Right atrium auricular region (tissue), 2 donors: ENCODE data around the gene PTH1R. TPM values are rescaled to one million over a fixed set of nuclear protein-coding genes. Genes with fewer than 3 reads are reported as not detected.
"Not testable (repeated sequence)": the region's sequence is repeated elsewhere in the genome, so short reads cannot be mapped to it uniquely, and the experiment has no call there.

Experiments
- DNase-seq: peaks from one replicate; pipeline ENCODE4 v3.0.0-alpha.2; 2019; ENCODE audit warnings: low spot score
- H3K27ac ChIP-seq, 2 donors: fragments of 200-600 bp; sonication (generic); 1 replicate in 1 of 2; 2 replicates in 1 of 2; pipeline ENCODE4 v1.5.1; 2016 to 2019
- H3K27me3 ChIP-seq, 2 donors: fragments of 200-600 bp; sonication (generic); one replicate each; pipeline versions ENCODE4 v1.5.1 to v1.6.0; 2017 to 2019
- H3K36me3 ChIP-seq: fragments of 200-600 bp; sonication (generic); one replicate; pipeline ENCODE4 v1.5.1; 2016
- H3K4me1 ChIP-seq, 2 donors: fragments of 200-600 bp; sonication (generic); one replicate each; pipeline versions ENCODE4 v1.5.1 to v1.6.0; 2017 to 2019
- H3K4me3 ChIP-seq, 2 donors: fragments of 200-600 bp; sonication (generic); 1 replicate in 1 of 2; 2 replicates in 1 of 2; pipeline ENCODE4 v1.5.1; 2017 to 2019; ENCODE audit warnings: mild to moderate bottlenecking in 1 of 2, moderate library complexity in 1 of 2
- H3K9me3 ChIP-seq, 2 donors: fragments of 200-600 bp; sonication (generic); one replicate each; pipeline ENCODE4 v1.5.1; 2019
- CTCF ChIP-seq, 2 donors: fragments of 200-600 bp; sonication (generic); IDR thresholded peaks; one replicate each; pipeline ENCODE4 v1.5.1; 2019; ENCODE audit warnings: antibody characterized with exemption in 2 of 2
- total RNA-seq, 2 donors: library from RNA; depleted of rRNA; stranded (reverse); fragments of >200 nt; gene quantifications; one replicate each; pipeline ENCODE4 v1.1.0, GENCODE V29; 2016

The PTH1R gene
- total RNA-seq, 2 donors from 2014 or later, result 7.2 to 10.1 TPM

GRCh38 chr3:46908294-46908985, 30.9 kb downstream of the PTH1R start:
- H3K4me1 ChIP-seq, result peaks cover 0 to 22% of the 10 kb centered on the region in 2 donors
- H3K27me3 ChIP-seq, result no peaks in the 10 kb centered on the region
- no peak overlapping the region for H3K27ac ChIP-seq
- peak in 1 of 2 donors; percentile 33 for TF ChIP-seq CTCF (IDR thresholded peaks at IDR 0.05)
- no peaks in the 10 kb centered on the region for H3K36me3 ChIP-seq
- no peak for DNase-seq
- H3K9me3 ChIP-seq, result no peaks in the 10 kb centered on the region
- H3K4me3 ChIP-seq, result no peak overlapping the region

GRCh38 chr3:46908986-46909534, 31.5 kb downstream of the PTH1R start:
- no peak for DNase-seq
- no peak overlapping the region for H3K27ac ChIP-seq
- no peaks in the 10 kb centered on the region for H3K9me3 ChIP-seq
- no peak for TF ChIP-seq CTCF (IDR thresholded peaks at IDR 0.05)
- H3K36me3 ChIP-seq, result no peaks in the 10 kb centered on the region
- no peaks in the 10 kb centered on the region for H3K27me3 ChIP-seq
- no peak overlapping the region for H3K4me3 ChIP-seq
- peaks cover 0 to 20% of the 10 kb centered on the region in 2 donors for H3K4me1 ChIP-seq

- TF ChIP-seq CTCF (IDR thresholded peaks at IDR 0.05), result peak; percentile 88 to 93
- Histone ChIP-seq H3K27me3 (no peaks in the 10 kb centered on the region), H3K36me3 (no peaks in the 10 kb centered on the region), H3K4me1 (peaks cover 0 to 20% of the 10 kb centered on the region in 2 donors), H3K27ac (no peak overlapping the region), H3K4me3 (no peak overlapping the region), H3K9me3 (no peaks in the 10 kb centered on the region)
- peak; percentile 89 for DNase-seq
Measured at GRCh38 chr3:46909535-46910161, 32.1 kb downstream of the PTH1R start.

- peaks cover 0 to 20% of the 10 kb centered on the region in 2 donors for H3K4me1 ChIP-seq
- no peaks in the 10 kb centered on the region for H3K27me3 ChIP-seq
- H3K4me3 ChIP-seq, result no peak overlapping the region
- H3K27ac ChIP-seq, result no peak overlapping the region
- TF ChIP-seq CTCF (IDR thresholded peaks at IDR 0.05), result no peak
- no peaks in the 10 kb centered on the region for H3K9me3 ChIP-seq
- DNase-seq, result no peak
- H3K36me3 ChIP-seq, result no peaks in the 10 kb centered on the region
Measured at GRCh38 chr3:46910166-46910760, 32.7 kb downstream of the PTH1R start.

- DNase-seq, H3K36me3 ChIP-seq: not testable (repeated sequence)
- H3K4me1 ChIP-seq, result peaks cover 0 to 20% of the 10 kb centered on the region in 2 donors
Measured at GRCh38 chr3:46910914-46911313, 33.4 kb downstream of the PTH1R start.

GRCh38 chr3:46912986-46913385, 35.5 kb downstream of the PTH1R start:
- no peak for DNase-seq
- Histone ChIP-seq H3K27me3 (no peaks in the 10 kb centered on the region), H3K4me1 (peaks cover 0 to 19% of the 10 kb centered on the region in 2 donors), H3K4me3 (no peak overlapping the region), H3K36me3 (peaks cover 13% of the 10 kb centered on the region), H3K27ac (no peak overlapping the region), H3K9me3 (peaks cover 0 to 9% of the 10 kb centered on the region in 2 donors)
- no peak for TF ChIP-seq CTCF (IDR thresholded peaks at IDR 0.05)

More at GRCh38 chr3:46910914-46911313, 33.4 kb downstream of the PTH1R start:
- H3K4me3 ChIP-seq, H3K27ac ChIP-seq, H3K27me3 ChIP-seq, H3K9me3 ChIP-seq: not testable (repeated sequence)
